Uterus (tissue), 2 donors: Measurements from ENCODE around the gene MRGPRE.

Experiments
- CTCF ChIP-seq, 4 experiments: fragments of 200-600 bp in 2 of 4; fragments of 450-650 bp in 2 of 4; sonication (generic) in 2 of 4; IDR thresholded peaks; one replicate each; pipeline ENCODE4 v1.5.1; 2016 to 2019; ENCODE audit warnings: antibody characterized with exemption in 4 of 4, mild to moderate bottlenecking in 2 of 4, moderate library complexity in 1 of 4
- POLR2A ChIP-seq, 2 donors: fragments of 450-650 bp; IDR thresholded peaks; one replicate each; pipeline ENCODE4 v1.6.1; 2016; ENCODE audit warnings: antibody characterized with exemption in 2 of 2, mild to moderate bottlenecking in 1 of 2, moderate library complexity in 1 of 2

GRCh38 chr11:3177931-3178330 lies 54.3 kb downstream of the MRGPRE start:
- no peak for TF ChIP-seq CTCF (IDR thresholded peaks at IDR 0.05)
- TF ChIP-seq POLR2A (IDR thresholded peaks at IDR 0.05) = no peak
